GM18858 (cell line): ENCODE measurements around the gene TKTL1.
"Not testable (repeated sequence)": the region's sequence is repeated elsewhere in the genome, so short reads cannot be mapped to it uniquely, and the experiment has no call there.

Experiments used
- ATAC-seq: cut with Tn5 transposase; IDR thresholded peaks from one replicate; pipeline ENCODE4 v1.9.1; 2021; ENCODE audit not compliant: unreplicated experiment

Gene TKTL1, protein sequence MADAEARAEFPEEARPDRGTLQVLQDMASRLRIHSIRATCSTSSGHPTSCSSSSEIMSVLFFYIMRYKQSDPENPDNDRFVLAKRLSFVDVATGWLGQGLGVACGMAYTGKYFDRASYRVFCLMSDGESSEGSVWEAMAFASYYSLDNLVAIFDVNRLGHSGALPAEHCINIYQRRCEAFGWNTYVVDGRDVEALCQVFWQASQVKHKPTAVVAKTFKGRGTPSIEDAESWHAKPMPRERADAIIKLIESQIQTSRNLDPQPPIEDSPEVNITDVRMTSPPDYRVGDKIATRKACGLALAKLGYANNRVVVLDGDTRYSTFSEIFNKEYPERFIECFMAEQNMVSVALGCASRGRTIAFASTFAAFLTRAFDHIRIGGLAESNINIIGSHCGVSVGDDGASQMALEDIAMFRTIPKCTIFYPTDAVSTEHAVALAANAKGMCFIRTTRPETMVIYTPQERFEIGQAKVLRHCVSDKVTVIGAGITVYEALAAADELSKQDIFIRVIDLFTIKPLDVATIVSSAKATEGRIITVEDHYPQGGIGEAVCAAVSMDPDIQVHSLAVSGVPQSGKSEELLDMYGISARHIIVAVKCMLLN

DNA sequence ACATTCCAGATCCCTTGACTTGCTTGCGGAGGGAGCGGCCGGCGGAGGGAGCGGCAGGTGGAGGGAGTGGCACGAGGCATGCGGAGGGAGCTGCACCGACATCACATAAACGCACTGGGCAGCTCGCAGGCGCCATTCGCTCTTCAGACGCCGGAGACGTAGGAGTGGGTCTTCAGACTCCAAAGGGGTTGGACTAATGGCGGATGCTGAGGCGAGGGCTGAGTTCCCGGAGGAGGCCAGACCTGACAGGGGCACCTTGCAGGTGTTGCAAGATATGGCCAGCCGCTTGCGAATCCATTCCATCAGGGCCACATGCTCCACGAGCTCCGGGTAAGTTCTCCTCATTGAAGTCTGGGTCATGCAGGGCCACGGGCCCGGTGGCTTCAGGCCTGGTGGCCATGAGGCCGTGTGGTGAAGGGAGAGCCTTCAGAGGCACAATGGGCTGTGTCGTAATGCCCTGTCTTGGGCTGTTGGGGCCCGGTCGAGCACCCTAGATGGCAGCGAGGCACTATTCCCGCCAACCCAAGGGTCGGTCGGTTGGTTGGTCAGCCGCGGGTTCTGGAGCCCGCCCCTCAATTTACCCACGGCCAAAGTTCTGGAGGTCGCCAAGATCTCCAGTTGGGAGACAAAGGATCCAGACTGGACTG, at the start of gene TKTL1:
Gene TKTL1 (plus strand): TSS at position 132 of the 647 bp plus-strand sequence. CDS start 65 bp downstream, at position 197.
- ATAC-seq, result no peak

DNA sequence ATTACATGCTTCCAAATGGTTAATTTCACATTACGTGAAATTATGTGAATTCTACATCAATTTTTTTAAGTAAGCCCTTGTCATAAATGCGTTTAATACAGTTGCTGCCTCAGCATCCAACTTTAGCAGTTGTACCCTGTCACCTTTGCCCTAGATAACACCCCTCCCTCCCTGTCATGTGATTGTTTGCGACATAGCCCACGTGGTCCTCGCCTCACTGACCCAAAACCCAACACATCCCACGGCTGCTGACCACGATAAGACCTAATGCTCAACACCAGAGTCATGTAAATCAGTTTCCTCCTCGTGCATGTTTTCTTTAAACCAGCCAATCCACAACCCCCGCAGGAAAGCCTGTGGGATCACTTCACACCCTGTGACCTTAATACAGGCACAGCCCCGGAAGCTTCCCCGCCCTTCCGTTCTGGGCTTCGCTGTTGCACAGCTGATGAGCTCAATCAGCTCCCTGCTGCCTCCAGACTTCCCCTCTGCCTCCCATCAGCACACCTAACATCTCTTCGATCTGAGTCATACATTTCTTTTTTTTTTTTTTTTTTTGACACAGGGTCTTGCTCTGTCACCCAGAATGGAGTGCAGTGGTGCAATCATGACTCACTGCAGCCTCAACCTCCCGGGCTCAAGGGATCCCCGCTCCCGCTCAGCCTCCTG, 48.1 kb upstream of the TKTL1 start:
- not testable (repeated sequence) for ATAC-seq

DNA sequence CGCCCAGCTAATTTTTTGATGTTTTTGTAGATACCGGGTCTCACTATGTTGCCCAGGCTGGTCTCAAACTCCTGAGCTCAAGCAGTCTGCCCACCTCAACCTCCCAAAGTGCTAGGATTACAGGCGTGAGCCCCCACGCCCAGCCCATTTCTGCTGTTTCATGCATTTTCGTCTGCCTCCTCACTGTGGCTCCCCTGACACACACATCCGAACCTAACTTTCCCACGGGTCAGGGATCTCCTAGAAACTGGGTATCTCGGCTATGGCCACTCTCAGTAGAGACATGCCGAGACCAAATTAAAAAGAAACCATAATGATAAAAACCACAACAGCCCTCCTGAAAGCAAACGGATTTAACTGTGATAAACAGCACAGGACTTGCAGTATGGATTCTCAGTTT, 47.5 kb upstream of the TKTL1 start:
- not testable (repeated sequence) for ATAC-seq

DNA sequence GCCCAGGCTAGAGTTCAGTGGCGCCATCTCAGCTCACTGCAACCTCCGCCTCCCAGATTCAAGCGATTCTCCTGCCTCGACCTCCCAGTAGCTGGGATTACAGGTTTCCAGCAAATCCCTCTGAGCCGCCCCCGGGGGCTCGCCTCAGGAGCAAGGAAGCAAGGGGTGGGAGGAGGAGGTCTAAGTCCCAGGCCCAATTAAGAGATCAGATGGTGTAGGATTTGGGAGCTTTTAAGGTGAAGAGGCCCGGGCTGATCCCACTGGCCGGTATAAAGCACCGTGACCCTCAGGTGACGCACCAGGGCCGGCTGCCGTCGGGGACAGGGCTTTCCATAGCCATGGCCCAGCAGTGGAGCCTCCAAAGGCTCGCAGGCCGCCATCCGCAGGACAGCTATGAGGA, 38.3 kb upstream of the TKTL1 start, which contains the start of gene OPN1MW3:
Gene OPN1MW3 (plus strand): TSS at position 301 of the 400 bp plus-strand sequence. CDS start 38 bp downstream, at position 339.
- ATAC-seq, result not testable (repeated sequence)

DNA sequence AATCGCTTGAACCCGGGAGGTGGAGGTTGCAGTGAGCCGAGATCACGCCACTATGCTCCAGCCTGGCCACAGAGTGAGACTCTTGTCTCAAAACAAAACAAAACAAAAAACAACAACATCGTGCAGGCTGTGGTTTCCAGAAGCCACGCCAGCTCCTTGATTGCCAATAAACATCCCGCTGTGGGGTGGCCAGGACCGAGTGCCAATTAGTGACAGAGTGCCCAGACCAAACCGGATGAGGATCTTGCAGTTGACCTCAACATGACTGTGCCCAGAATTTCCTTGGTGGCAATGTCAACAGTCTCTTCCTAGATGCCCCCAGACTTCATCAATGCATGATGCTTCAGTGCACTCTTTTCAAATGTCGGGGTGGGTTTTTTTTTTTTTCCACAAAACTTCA, 36.9 kb upstream of the TKTL1 start:
- ATAC-seq, result not testable (repeated sequence)

DNA sequence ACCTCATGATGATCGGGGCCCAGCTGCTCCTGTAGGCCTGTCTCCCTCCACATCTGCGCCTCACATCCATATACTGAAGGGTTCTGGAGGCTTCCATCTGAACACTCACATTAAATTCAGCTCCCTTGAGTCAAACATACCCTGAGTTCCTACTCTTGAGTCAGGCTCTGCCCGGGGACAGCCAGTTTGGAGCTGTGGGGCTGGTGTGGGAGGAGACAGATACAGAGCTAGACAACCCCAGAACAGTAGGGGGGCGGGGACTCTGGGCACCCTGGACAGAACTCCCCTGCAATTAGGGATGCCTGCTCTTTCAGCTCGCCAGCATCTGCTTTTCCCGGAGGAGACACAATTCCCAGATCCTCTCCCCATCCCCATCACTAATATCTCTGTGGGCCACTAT, 32.5 kb upstream of the TKTL1 start:
- not testable (repeated sequence) for ATAC-seq

DNA sequence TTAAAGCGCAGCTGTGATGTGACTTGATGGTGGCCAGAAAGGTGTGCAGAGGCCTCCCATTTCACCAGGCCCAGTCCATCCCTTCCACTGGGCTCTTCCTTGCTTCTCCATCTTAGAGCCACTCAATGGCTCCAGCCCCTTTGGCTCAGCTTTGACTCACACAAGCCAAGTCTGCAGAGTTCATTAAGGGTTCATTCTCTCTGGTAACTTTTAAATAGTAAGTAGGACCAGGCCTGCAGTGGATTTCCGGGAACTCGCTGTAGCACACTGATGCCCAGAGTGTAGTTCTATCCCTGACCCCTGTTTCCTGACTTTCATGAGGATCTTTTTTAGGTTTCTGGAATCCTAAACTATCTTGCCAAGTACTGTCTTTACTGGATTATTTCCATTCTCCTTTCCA, 26.4 kb upstream of the TKTL1 start:
- ATAC-seq, result not testable (repeated sequence)

DNA sequence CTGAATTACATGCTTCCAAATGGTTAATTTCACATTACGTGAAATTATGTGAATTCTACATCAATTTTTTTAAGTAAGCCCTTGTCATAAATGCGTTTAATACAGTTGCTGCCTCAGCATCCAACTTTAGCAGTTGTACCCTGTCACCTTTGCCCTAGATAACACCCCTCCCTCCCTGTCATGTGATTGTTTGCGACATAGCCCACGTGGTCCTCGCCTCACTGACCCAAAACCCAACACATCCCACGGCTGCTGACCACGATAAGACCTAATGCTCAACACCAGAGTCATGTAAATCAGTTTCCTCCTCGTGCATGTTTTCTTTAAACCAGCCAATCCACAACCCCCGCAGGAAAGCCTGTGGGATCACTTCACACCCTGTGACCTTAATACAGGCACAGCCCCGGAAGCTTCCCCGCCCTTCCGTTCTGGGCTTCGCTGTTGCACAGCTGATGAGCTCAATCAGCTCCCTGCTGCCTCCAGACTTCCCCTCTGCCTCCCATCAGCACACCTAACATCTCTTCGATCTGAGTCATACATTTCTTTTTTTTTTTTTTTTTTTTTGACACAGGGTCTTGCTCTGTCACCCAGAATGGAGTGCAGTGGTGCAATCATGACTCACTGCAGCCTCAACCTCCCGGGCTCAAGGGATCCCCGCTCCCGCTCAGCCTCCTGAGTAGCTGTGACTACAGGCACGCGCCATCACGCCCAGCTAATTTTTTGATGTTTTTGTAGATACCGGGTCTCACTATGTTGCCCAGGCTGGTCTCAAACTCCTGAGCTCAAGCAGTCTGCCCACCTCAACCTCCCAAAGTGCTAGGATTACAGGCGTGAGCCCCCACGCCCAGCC, 10.9 kb upstream of the TKTL1 start:
- not testable (repeated sequence) for ATAC-seq

DNA sequence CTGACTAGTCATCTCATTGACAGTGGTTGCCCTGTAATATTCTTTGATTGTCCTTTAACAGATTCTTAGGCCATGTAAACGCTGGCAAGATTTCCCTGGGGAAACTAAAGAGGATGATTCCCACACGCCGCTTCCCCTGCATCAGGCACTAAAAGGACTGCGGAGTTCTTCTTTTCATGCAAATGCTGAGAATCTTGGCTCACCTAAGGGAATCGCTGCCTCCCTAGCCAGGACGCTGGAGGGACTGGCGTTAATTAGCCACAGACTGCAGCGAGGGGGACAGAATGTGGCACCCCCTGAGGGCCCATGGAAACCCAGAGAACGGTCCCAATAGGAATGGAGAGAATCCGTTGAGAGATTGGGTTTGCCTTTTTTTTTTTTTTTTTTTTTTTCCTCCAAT, 9.2 kb upstream of the TKTL1 start:
- ATAC-seq, result not testable (repeated sequence)

DNA sequence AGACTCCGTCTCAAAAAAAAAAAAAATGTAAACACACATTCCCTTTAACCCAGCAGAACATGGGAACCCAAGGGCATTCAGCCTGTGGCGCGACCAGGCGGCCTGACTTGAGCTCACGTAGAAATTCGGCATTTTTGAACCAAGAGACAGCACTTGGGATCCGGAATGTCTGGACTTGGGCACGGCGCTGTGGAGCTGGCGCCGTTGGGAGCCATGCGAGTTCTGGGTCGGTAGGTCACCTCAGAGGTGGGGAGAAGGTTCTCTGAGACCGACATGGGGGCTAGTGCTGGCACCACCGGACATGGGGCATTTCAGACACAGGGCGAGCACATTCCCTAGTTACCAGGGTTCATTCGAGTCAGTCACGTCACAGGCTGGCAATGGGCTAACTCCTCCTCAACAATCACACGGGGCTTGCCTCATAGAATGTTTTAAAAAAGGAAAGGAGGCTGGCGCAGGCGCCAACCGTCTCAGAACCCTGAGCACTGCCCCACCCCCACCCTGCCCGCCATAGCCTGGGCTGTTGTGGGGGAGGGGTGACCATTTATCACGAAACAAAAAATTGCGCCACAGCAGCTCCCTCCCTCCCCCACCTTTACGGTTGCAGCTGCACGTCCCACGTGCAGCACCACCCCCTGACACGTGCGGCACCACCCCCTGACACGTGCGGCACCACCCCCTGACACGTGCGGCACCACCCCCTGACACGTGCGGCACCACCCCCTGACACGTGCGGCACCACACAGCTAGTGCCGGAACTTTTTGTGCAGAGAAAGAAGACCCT, 612 bp upstream of the TKTL1 start, which contains the start of gene TEX28:
Gene TEX28 (minus strand): TSS at position 334 of the 784 bp plus-strand sequence. CDS start 3,007 bp downstream, outside the sequence.
- ATAC-seq, result no peak

DNA sequence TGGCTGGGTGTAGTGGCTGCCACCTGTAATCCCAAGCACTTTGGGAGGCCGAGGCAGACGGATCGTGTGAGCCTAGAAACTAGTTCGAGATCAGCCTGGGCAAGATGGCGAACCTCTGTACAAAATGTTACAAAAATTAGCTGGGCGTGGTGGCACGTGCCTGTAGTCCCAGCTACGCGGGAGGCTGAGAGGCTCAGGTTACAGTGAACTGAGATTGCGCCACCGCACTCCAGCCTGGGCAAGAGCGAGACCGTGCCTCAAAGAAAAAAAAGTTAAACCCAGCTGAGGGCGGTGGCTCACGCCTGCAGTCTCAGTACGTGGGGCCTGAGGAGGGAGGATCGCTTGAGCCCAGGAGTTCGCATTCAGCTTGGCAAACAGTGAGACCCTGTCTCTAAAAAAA, 1.1 kb downstream of the TKTL1 start:
- ATAC-seq, result no peak

DNA sequence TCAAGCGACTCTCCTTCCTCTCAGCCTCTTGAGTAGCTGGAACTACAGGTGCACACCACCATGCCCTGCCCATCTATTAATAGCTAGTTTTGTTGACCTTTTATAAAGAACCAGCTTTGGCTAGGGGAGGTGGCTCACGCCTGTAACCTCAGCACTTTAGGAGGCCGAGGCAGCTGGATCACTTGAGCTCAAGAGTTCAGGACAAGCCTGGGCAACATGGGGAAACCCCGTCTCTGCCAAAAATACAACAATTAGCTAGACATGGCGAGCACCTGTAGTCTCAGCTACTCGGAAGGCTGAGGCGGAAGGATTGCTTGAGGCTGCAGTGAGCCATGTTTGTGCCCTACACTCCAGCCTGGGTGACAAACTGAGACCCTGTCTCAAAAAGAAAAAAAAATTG, 2.7 kb downstream of the TKTL1 start:
- no peak for ATAC-seq

DNA sequence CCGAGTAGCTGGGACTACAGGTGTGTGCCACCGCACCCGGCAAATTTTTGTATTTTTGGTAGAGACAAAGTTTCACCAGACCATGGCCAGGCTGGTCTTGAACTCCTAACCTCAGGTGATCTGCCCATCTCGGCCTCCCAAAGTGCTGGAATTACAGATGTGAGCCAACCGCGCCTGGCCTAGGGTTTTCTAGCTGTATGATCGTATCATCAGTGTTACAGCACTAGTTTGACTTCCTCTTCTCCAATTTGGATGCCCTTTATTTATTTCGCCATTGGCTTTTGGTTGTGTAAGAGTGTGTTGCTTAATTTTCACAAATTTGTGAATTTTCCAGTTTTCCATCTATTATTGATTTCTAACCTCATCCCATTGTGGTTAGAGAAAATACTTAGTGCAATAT, 5.2 kb downstream of the TKTL1 start:
- ATAC-seq, result no peak

DNA sequence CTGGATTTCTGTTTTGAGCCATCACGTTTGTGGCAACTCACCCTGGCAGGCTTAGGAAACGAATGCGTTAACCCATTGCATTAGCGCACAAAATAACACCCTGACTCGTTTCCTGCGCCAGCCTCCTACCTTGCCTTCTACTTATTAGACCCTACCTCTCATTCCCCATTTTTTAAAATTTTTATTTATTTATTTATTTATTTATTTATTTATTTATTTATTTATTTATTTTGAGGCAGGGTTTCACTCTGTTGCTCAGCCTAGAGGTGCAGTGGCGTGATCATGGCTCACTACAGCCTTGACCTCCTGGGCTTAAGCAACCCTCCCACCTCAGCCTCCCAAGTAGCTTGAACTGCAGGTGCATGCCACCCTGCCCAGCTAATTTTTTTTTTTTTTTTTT, 7.4 kb downstream of the TKTL1 start:
- ATAC-seq, result not testable (repeated sequence)

DNA sequence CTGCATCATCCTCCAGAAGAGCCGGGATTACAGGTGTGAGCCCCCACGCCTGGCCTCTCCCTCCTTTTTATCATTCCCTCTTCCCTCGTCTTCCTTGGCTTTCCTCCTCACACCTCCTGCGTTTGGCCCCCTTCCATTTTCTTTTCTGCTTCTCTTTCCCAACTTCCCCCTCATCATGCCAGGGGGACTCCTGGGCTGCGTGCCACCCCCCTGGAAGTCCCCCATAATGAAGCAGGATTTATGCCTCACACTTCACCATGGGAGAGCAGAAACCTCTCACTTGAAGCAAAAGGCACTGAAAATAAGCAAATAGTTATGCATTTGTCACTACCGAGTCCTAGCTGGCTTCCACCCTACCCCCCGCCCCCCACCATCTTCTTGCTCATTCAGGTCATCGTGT, 7.9 kb downstream of the TKTL1 start:
- ATAC-seq, result no peak

DNA sequence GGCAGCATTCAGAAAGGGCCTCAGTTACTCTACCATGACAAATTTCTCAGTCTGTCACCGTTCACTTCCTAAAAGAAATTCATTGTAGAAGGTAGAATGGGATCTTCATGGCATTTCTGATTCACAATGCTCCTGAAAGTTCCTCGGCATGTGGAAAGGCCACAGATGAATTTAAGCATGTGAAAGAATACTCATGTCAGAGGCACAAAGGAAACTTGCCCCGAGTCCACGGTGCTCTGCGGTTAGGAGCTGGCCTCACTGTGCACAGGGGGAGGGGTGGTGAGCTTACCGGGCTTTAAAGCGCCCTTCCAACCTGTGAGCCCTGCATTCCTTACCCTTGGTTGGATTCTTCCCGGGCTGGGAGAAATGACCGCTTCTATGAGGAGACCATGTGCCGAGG, 9.3 kb downstream of the TKTL1 start:
- no peak for ATAC-seq

DNA sequence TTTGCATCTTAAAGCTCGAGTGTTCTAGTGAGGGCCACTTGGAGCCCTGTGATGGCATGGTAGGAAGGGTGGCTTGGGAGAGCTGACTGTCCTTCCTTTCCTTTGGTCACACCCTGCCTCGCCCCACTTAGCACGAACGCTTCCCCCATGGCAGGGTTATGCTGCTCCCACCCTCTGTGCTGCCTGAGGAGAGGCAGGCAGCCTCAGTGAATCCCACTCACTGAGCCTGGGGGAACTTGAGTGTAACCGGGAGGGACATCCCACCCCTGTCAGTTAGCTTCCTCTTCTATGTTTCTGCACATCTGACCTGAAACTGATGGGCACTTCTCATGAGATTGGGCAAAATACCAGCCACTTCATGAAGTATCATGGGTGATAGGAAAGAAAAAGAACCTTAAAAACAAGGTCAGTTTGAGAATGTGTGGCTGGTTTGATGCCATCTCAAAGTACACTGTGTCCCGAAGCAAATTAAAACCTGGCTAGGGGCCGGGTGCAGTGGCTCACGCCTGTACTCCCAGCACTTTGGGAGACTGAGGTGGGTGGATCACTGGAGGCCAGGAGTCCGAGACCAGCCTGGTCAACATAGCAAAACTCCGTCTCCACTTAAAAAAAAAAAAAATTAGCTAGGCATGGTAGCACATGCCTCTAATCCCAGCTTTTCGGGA, 10.1 kb downstream of the TKTL1 start:
- ATAC-seq, result no peak

DNA sequence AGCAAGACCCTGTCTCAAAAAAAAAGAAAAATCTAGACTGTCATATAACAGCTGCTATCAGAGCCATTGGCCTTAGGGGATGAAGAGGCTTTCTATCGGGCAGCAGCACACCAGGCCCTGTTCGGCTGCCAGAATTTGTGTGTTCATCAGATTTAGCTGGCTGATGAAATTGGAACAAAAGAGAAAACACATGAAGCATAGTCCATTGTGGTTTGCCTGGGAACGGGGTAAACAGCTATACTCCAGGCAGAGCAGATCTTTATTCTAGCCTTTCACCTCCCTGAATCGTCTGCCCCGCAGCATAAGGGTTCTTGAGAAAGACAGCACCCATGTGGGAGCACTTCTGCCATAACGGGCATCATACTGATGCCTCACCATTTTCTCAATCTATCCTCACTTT, 11.6 kb downstream of the TKTL1 start:
- no peak for ATAC-seq
